Cardiac muscle cell (in vitro differentiated cells and primary cell): ENCODE data around the gene BBS9. TPM values are rescaled to one million over a fixed set of nuclear protein-coding genes. Genes with fewer than 3 reads are reported as not detected.

Experiments used
- DNase-seq, 2 donors: peaks; one replicate each; pipeline versions ENCODE4 v3.0.0 to v3.0.0-alpha.2; 2010 to 2017; ENCODE audit warnings: low read depth in 1 of 2, low spot score in 1 of 2
- H3K27ac ChIP-seq: fragments of 200-600 bp; sonication (generic); 2 replicates; pipeline ENCODE4 v1.5.1; 2016
- H3K27me3 ChIP-seq: fragments of 200-600 bp; sonication (generic); 2 replicates; pipeline ENCODE4 v1.6.0; 2016; ENCODE audit warnings: control low read depth
- H3K36me3 ChIP-seq: fragments of 200-600 bp; sonication (generic); 2 replicates; pipeline ENCODE4 v1.5.1; 2016; ENCODE audit warnings: control low read depth
- H3K4me1 ChIP-seq: fragments of 200-600 bp; sonication (generic); 2 replicates; pipeline ENCODE4 v1.8.1; 2017; ENCODE audit warnings: low read depth, mild to moderate bottlenecking, mixed run types
- H3K4me3 ChIP-seq: fragments of 200-600 bp; sonication (generic); 2 replicates; pipeline ENCODE4 v1.5.1; 2016; ENCODE audit warnings: mild to moderate bottlenecking
- H3K9me3 ChIP-seq: fragments of 200-600 bp; sonication (generic); 2 replicates; pipeline ENCODE4 v1.5.1; 2017; ENCODE audit warnings: low read depth, mild to moderate bottlenecking, control low read depth
- polyA plus RNA-seq: library from polyadenylated mRNA; unstranded; fragments of >200 nt; fragmentation: Nextera tagmentation; extraction: Ambion mirVana; gene quantifications from 2 replicates; pipeline ENCODE4 v1.2.1, GENCODE V29; 2016
- total RNA-seq: library from RNA; depleted of rRNA; stranded (reverse); fragments of >200 nt; gene quantifications from 2 replicates; pipeline ENCODE4 v1.2.3, GENCODE V29; 2016
- TF ChIP-seq, protein P1 (sequence below): IDR thresholded peaks from 2 replicates; pipeline ENCODE4 v1.5.1; 2012; ENCODE audit warnings: low read depth, mild to moderate bottlenecking, low read length

Gene BBS9
- total and polyA plus RNA-seq, 2 experiments from 2014 or later: 9.8 to 13.2 TPM

DNA sequence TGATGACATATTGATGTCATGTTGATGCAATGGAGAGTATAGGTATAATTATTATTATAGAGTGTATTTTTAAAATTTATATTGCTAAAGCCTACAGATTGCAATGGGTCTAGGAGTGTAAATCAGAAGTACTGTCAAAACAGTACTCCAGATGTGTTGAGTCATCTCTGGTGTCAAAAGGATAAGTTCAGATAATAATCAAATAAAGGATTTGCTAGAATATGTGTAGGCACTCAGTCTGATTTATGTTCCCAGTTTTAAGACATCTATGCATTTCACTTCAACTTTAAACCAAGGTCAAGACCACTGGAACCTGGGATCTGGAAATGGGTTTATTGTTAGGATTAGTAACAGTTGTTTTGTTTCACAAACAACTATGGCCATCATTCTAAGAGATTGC is 433.6 kb downstream of the BBS9 start:
- H3K27me3 ChIP-seq: no peaks in the 10 kb centered on the region

DNA sequence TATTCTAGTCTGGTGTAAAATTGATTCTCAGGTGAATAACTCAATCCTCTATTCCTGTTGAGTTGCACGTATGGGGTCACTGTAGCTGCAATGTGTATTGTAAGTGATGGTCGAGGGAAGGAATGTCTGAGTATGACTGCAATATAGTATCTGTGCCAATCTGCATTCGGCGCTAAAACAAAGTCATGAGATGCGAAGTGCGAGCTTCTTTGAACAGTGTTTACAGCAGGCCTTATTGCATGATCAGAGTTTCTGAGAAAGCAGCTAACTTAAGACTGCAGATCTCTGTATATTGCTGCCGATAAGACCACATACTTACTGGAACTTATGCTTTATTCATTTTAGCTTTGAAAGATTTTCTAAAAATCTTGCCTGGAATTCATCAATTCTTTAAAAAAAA is 434.3 kb downstream of the BBS9 start:
- Histone ChIP-seq H3K4me3 (no peak overlapping the region), H3K27ac (no peak overlapping the region), H3K36me3 (no peaks in the 10 kb centered on the region), H3K9me3 (no peaks in the 10 kb centered on the region), H3K27me3 (no peaks in the 10 kb centered on the region), H3K4me1 (peaks cover 5% of the 10 kb centered on the region)
- DNase-seq: no peak
- TF ChIP-seq, protein P1, sequence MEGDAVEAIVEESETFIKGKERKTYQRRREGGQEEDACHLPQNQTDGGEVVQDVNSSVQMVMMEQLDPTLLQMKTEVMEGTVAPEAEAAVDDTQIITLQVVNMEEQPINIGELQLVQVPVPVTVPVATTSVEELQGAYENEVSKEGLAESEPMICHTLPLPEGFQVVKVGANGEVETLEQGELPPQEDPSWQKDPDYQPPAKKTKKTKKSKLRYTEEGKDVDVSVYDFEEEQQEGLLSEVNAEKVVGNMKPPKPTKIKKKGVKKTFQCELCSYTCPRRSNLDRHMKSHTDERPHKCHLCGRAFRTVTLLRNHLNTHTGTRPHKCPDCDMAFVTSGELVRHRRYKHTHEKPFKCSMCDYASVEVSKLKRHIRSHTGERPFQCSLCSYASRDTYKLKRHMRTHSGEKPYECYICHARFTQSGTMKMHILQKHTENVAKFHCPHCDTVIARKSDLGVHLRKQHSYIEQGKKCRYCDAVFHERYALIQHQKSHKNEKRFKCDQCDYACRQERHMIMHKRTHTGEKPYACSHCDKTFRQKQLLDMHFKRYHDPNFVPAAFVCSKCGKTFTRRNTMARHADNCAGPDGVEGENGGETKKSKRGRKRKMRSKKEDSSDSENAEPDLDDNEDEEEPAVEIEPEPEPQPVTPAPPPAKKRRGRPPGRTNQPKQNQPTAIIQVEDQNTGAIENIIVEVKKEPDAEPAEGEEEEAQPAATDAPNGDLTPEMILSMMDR: no peak

More for the DNA sequence above, 433.6 kb downstream of the BBS9 start:
- Histone ChIP-seq H3K4me1 (peaks cover 5% of the 10 kb centered on the region), H3K36me3 (no peaks in the 10 kb centered on the region), H3K4me3 (no peak overlapping the region), H3K27ac (no peak overlapping the region), H3K9me3 (no peaks in the 10 kb centered on the region)
- TF ChIP-seq, protein P1: no peak
- DNase-seq: no peak

DNA sequence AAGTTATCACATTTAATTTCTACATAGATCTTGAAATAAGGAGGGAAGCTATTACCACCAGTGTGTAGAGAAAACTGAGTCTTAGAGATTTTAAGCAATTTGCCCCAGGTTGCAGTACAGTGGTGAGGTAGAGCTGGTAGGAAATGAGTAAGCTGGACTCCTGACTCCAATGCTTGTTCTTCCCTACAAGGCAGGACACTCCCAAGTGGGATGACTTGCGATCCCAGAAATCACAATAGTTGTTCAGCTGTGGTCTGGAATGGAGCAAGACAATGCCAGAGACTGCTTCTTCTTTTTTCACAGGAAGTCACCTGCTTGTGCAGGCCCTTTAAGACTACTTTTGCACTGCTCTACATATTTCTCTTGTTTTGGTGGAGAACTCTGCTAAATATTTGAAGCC is 448.8 kb downstream of the BBS9 start:
- peaks cover 25% of the 10 kb centered on the region for H3K4me1 ChIP-seq
- TF ChIP-seq, protein P1: no peak
- no peaks in the 10 kb centered on the region for H3K36me3 ChIP-seq
- DNase-seq: no peak
- H3K27ac ChIP-seq: no peak overlapping the region
- no peak overlapping the region for H3K4me3 ChIP-seq
- H3K9me3 ChIP-seq: no peaks in the 10 kb centered on the region
- H3K27me3 ChIP-seq: no peaks in the 10 kb centered on the region

DNA sequence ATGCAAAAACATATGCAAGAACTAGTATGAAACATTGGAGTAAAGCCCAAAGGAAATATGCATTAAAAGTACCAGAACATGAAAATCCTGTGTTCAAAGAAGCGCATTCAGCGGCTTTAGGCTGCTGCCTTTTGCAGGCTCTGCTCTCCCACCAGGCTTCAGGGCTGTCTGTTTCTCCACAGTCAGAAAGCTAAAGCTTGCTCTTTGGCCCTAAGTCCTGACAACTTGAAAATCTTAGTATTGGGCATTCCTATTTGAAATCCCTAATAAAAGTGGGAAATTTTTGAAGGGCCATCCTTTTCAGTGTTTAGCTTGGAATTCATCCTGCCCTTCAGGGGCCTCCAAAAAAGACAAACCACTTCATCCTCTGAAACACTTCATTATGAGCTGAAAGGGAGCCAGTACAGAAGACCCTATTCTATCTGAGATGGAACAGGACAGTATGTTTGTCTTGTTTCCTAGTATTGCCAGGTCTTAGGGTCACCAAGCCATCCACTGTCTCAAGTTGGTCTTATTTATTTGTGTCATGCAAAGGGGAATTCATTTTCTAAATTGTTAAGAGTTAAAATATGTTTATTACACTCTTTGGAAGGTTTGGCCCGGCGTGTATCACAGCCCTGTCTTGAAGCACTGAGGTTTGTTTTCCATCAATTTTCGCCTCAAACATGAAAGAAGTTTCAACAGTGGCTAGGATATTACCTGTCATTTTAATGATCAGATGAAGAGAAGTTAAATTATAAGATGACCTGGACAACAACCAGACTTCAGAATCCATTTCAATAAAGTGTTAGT is 449.7 kb downstream of the BBS9 start:
- Histone ChIP-seq H3K4me3 (no peak overlapping the region), H3K4me1 (peaks cover 24% of the 10 kb centered on the region), H3K27ac (peak overlapping the region; percentile 2), H3K9me3 (no peaks in the 10 kb centered on the region), H3K36me3 (no peaks in the 10 kb centered on the region), H3K27me3 (no peaks in the 10 kb centered on the region)
- no peak for DNase-seq
- TF ChIP-seq, protein P1: no peak

DNA sequence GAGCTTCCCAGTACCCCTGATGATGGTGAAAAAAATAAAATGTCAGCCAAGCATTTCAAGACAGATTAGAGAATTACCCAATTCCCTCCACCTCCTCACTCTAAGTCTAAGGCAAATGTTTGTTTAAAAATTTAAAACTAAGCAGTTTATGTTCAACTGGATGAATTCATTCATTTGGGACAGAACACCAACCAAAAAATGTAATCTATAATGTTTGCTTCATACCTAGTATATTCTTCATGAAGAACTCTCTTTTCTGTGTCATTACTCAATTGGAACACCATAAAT is 450.3 kb downstream of the BBS9 start:
- H3K4me1 ChIP-seq: peaks cover 21% of the 10 kb centered on the region
- no peaks in the 10 kb centered on the region for H3K27me3 ChIP-seq
- no peaks in the 10 kb centered on the region for H3K9me3 ChIP-seq
- no peaks in the 10 kb centered on the region for H3K36me3 ChIP-seq
- TF ChIP-seq, protein P1: no peak
- H3K27ac ChIP-seq: no peak overlapping the region
- no peak overlapping the region for H3K4me3 ChIP-seq
- DNase-seq: no peak
